GM23338 (cell line): ENCODE measurements around the gene BRAF. TPM values are rescaled to one million over a fixed set of nuclear protein-coding genes. Genes with fewer than 3 reads are reported as not detected.

Source experiments
- ATAC-seq: fragments of 200-7000 bp; cut with Tn5 transposase; 3 replicates; pipeline ENCODE4 v1.9.1; 2020
- DNase-seq: peaks from one replicate; pipeline ENCODE4 v3.0.0-alpha.2; 2015; ENCODE audit warnings: low spot score
- H2AFZ ChIP-seq: fragments of 200-600 bp; sonication (generic); 2 replicates; pipeline ENCODE4 v1.8.0; 2016; ENCODE audit warnings: antibody characterized with exemption, mild to moderate bottlenecking, moderate library complexity
- H3F3A ChIP-seq: fragments of 200-600 bp; sonication (generic); replicated peaks from 2 replicates; pipeline ENCODE4 v1.8.0; 2017; ENCODE audit warnings: antibody characterized with exemption, mixed run types, low read depth
- H3K27ac ChIP-seq: fragments of 200-600 bp; sonication (generic); 2 replicates; pipeline ENCODE4 v1.6.1; 2016; ENCODE audit warnings: low read depth
- H3K27me3 ChIP-seq: fragments of 200-600 bp; sonication (generic); 2 replicates; pipeline ENCODE4 v1.8.0; 2016; ENCODE audit warnings: mild to moderate bottlenecking, mixed run types, moderate library complexity; ENCODE audit not compliant: insufficient read depth
- H3K36me3 ChIP-seq: fragments of 200-600 bp; sonication (generic); 2 replicates; pipeline ENCODE4 v1.8.0; 2016; ENCODE audit warnings: mild to moderate bottlenecking; ENCODE audit not compliant: insufficient read depth
- H3K4me1 ChIP-seq: fragments of 200-600 bp; sonication (generic); 2 replicates; pipeline ENCODE4 v1.8.0; 2016; ENCODE audit warnings: mild to moderate bottlenecking, moderate library complexity; ENCODE audit not compliant: insufficient read depth
- H3K4me2 ChIP-seq: fragments of 200-600 bp; sonication (generic); 2 replicates; pipeline ENCODE4 v1.7.1; 2017; ENCODE audit warnings: mixed run types
- H3K4me3 ChIP-seq: fragments of 200-600 bp; sonication (generic); 2 replicates; pipeline ENCODE4 v1.6.1; 2016; ENCODE audit warnings: mixed run types
- H3K79me2 ChIP-seq: fragments of 200-600 bp; sonication (generic); replicated peaks from 2 replicates; pipeline ENCODE4 v1.8.0; 2017; ENCODE audit warnings: mild to moderate bottlenecking; ENCODE audit not compliant: insufficient read depth
- H3K9me2 ChIP-seq: fragments of 200-600 bp; sonication (generic); 2 replicates; pipeline ENCODE4 v1.8.0; 2017; ENCODE audit not compliant: insufficient read depth
- H4K20me1 ChIP-seq: fragments of 200-600 bp; sonication (generic); replicated peaks from 2 replicates; pipeline ENCODE4 v1.8.0; 2017; ENCODE audit warnings: mild to moderate bottlenecking; ENCODE audit not compliant: insufficient read depth
- H3K27ac Mint-ChIP-seq: 2 replicates; pipeline ENCODE4 v1.8.0; 2020; ENCODE audit warnings: inconsistent platforms, mild to moderate bottlenecking, moderate library complexity, mixed read lengths
- H3K27me3 Mint-ChIP-seq: 3 replicates; pipeline ENCODE4 v1.8.0; 2022; ENCODE audit warnings: low read depth, mild to moderate bottlenecking, moderate library complexity, mixed read lengths, inconsistent platforms; ENCODE audit not compliant: insufficient read depth, poor library complexity
- H3K36me3 Mint-ChIP-seq: 3 replicates; pipeline ENCODE4 v1.8.0; 2021; ENCODE audit warnings: low read depth, mild to moderate bottlenecking, inconsistent platforms, moderate library complexity, mixed read lengths
- H3K4me1 Mint-ChIP-seq: 3 replicates; pipeline ENCODE4 v1.8.0; 2020; ENCODE audit warnings: mild to moderate bottlenecking, inconsistent platforms, mixed read lengths
- H3K4me3 Mint-ChIP-seq: 3 replicates; pipeline ENCODE4 v1.8.0; 2021; ENCODE audit warnings: moderate library complexity, mild to moderate bottlenecking, inconsistent platforms, mixed read lengths
- H3K9me3 Mint-ChIP-seq: 3 replicates; pipeline ENCODE4 v1.8.0; 2020; ENCODE audit warnings: moderate library complexity, mild to moderate bottlenecking, inconsistent platforms, mixed read lengths
- CTCF ChIP-seq, 2 experiments: fragments of 200-600 bp in 1 of 2; sonication (generic) in 1 of 2; conservative IDR thresholded peaks; 2 replicates each; pipeline versions ENCODE4 v1.5.1 to v1.6.1; 2016 to 2017; ENCODE audit warnings: antibody characterized with exemption in 2 of 2, low read depth in 2 of 2, mild to moderate bottlenecking in 2 of 2, moderate library complexity in 1 of 2
- ETS1 ChIP-seq: IDR thresholded peaks from 2 replicates; pipeline ENCODE4 v1.6.1; 2016; ENCODE audit warnings: antibody characterized with exemption
- NANOG ChIP-seq: IDR thresholded peaks from 2 replicates; pipeline ENCODE4 v1.6.1; 2016; ENCODE audit warnings: antibody characterized with exemption, borderline replicate concordance
- POLR2AphosphoS5 ChIP-seq: IDR thresholded peaks from 2 replicates; pipeline ENCODE4 v1.6.1; 2016; ENCODE audit warnings: antibody characterized with exemption, low read depth
- STAT1 ChIP-seq: IDR thresholded peaks from one replicate; pipeline ENCODE4 v1.6.1; 2016; ENCODE audit warnings: antibody characterized with exemption; ENCODE audit not compliant: unreplicated experiment
- polyA plus RNA-seq: library from polyadenylated mRNA; unstranded; fragments of >200 nt; fragmentation: Nextera tagmentation; extraction: Ambion mirVana; gene quantifications from 2 replicates; pipeline ENCODE4 v1.2.1, GENCODE V29; 2016
- total RNA-seq: library from RNA; depleted of rRNA; stranded (reverse); fragments of >200 nt; shearing (Covaris generic); gene quantifications from 2 replicates; pipeline ENCODE4 v1.2.3, GENCODE V29; 2014
- TF ChIP-seq, protein P1 (sequence below): fragments of 250-450 bp; sonication (Bioruptor Pico); IDR thresholded peaks from 2 replicates; pipeline ENCODE4 v1.5.0; 2020; ENCODE audit warnings: mild to moderate bottlenecking, moderate library complexity
- TF ChIP-seq, protein P2 (sequence below): IDR thresholded peaks from one replicate; pipeline ENCODE4 v1.6.1; 2018; ENCODE audit warnings: antibody characterized with exemption; ENCODE audit not compliant: unreplicated experiment

BRAF gene
- total and polyA plus RNA-seq, 2 experiments from 2014 or later = 14.6 to 36.8 TPM

DNA sequence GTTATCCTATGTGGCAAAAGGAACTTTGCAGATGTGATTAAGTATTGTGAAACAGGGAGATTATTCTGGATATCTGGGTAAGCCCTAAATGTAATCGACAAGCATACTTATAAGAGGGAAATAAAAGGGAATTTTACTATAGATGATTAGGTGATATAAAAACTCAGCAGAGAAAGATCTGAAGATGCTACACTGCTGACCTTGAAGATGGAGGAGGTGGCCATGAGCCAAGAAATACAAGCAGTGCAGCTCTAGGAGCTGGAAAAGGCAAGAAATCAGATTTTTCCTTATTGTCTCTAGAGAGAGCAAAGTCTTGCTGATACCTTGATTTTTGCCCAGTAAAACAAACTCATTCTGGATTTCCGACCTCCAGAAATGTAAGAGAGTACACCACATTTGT lies 67.7 kb downstream of the BRAF start (continued):
- TF ChIP-seq, protein P1, sequence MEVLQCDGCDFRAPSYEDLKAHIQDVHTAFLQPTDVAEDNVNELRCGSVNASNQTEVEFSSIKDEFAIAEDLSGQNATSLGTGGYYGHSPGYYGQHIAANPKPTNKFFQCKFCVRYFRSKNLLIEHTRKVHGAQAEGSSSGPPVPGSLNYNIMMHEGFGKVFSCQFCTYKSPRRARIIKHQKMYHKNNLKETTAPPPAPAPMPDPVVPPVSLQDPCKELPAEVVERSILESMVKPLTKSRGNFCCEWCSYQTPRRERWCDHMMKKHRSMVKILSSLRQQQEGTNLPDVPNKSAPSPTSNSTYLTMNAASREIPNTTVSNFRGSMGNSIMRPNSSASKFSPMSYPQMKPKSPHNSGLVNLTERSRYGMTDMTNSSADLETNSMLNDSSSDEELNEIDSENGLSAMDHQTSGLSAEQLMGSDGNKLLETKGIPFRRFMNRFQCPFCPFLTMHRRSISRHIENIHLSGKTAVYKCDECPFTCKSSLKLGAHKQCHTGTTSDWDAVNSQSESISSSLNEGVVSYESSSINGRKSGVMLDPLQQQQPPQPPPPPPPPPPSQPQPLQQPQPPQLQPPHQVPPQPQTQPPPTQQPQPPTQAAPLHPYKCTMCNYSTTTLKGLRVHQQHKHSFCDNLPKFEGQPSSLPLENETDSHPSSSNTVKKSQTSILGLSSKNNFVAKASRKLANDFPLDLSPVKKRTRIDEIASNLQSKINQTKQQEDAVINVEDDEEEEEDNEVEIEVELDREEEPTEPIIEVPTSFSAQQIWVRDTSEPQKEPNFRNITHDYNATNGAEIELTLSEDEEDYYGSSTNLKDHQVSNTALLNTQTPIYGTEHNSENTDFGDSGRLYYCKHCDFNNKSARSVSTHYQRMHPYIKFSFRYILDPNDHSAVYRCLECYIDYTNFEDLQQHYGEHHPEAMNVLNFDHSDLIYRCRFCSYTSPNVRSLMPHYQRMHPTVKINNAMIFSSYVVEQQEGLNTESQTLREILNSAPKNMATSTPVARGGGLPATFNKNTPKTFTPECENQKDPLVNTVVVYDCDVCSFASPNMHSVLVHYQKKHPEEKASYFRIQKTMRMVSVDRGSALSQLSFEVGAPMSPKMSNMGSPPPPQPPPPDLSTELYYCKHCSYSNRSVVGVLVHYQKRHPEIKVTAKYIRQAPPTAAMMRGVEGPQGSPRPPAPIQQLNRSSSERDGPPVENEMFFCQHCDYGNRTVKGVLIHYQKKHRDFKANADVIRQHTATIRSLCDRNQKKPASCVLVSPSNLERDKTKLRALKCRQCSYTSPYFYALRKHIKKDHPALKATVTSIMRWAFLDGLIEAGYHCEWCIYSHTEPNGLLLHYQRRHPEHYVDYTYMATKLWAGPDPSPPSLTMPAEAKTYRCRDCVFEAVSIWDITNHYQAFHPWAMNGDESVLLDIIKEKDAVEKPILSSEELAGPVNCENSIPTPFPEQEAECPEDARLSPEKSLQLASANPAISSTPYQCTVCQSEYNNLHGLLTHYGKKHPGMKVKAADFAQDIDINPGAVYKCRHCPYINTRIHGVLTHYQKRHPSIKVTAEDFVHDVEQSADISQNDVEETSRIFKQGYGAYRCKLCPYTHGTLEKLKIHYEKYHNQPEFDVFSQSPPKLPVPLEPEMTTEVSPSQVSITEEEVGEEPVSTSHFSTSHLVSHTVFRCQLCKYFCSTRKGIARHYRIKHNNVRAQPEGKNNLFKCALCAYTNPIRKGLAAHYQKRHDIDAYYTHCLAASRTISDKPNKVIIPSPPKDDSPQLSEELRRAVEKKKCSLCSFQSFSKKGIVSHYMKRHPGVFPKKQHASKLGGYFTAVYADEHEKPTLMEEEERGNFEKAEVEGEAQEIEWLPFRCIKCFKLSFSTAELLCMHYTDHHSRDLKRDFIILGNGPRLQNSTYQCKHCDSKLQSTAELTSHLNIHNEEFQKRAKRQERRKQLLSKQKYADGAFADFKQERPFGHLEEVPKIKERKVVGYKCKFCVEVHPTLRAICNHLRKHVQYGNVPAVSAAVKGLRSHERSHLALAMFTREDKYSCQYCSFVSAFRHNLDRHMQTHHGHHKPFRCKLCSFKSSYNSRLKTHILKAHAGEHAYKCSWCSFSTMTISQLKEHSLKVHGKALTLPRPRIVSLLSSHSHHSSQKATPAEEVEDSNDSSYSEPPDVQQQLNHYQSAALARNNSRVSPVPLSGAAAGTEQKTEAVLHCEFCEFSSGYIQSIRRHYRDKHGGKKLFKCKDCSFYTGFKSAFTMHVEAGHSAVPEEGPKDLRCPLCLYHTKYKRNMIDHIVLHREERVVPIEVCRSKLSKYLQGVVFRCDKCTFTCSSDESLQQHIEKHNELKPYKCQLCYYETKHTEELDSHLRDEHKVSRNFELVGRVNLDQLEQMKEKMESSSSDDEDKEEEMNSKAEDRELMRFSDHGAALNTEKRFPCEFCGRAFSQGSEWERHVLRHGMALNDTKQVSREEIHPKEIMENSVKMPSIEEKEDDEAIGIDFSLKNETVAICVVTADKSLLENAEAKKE (CRISPR knock-in tag) = no peak
- no peak for TF ChIP-seq POLR2AphosphoS5

DNA sequence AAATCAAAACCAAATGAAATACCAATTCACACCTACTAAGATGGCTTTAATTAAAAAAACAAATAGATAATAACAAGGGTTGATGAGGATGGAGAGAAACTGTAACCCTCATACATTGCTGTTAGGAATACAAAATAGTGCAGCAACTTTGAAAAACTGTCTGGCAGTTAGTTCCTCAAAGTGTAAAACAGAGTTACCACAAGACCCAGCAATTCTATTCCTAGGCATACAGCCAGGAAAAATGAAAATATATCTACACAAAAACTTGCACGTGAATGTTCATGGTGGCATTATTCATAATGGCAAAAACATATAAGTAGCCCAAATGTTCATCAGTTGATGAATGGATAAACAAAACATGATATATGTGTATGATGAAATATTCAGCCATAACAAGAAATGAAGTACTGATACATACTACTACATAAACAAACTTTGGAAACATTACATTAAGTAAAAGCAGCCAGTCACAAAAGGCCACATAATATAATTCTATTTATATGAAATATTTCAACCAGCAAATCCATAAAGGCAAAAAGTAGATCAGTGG lies 83.5 kb downstream of the BRAF start:
- no peak overlapping the region for H3K4me3 Mint-ChIP-seq
- Histone ChIP-seq H3F3A (no peaks in the 10 kb centered on the region), H2AFZ (no peak overlapping the region), H3K27ac (no peak overlapping the region), H3K4me3 (no peak overlapping the region), H3K36me3 (peaks cover 3% of the 10 kb centered on the region; the same call in 1 of the 2 replicates), H3K9me2 (no peaks in the 10 kb centered on the region; the same call in 1 of the 2 replicates), H4K20me1 (no peaks in the 10 kb centered on the region; the same call in 1 of the 2 replicates), H3K27me3 (no peaks in the 10 kb centered on the region), H3K4me2 (no peak overlapping the region), H3K79me2 (peaks cover 3% of the 10 kb centered on the region), H3K4me1 (peaks cover 10% of the 10 kb centered on the region)
- peaks cover 10% of the 10 kb centered on the region; the same call in 2 of the 3 replicates for H3K36me3 Mint-ChIP-seq
- H3K27me3 Mint-ChIP-seq = no peaks in the 10 kb centered on the region
- H3K9me3 Mint-ChIP-seq = no peaks in the 10 kb centered on the region
- DNase-seq (no peak), ATAC-seq (no peak)
- no peak overlapping the region for H3K27ac Mint-ChIP-seq
- H3K4me1 Mint-ChIP-seq = no peaks in the 10 kb centered on the region
- no peak for TF ChIP-seq ETS1
- no peak for TF ChIP-seq NANOG
- TF ChIP-seq, protein P2, sequence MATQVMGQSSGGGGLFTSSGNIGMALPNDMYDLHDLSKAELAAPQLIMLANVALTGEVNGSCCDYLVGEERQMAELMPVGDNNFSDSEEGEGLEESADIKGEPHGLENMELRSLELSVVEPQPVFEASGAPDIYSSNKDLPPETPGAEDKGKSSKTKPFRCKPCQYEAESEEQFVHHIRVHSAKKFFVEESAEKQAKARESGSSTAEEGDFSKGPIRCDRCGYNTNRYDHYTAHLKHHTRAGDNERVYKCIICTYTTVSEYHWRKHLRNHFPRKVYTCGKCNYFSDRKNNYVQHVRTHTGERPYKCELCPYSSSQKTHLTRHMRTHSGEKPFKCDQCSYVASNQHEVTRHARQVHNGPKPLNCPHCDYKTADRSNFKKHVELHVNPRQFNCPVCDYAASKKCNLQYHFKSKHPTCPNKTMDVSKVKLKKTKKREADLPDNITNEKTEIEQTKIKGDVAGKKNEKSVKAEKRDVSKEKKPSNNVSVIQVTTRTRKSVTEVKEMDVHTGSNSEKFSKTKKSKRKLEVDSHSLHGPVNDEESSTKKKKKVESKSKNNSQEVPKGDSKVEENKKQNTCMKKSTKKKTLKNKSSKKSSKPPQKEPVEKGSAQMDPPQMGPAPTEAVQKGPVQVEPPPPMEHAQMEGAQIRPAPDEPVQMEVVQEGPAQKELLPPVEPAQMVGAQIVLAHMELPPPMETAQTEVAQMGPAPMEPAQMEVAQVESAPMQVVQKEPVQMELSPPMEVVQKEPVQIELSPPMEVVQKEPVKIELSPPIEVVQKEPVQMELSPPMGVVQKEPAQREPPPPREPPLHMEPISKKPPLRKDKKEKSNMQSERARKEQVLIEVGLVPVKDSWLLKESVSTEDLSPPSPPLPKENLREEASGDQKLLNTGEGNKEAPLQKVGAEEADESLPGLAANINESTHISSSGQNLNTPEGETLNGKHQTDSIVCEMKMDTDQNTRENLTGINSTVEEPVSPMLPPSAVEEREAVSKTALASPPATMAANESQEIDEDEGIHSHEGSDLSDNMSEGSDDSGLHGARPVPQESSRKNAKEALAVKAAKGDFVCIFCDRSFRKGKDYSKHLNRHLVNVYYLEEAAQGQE = no peak
- TF ChIP-seq CTCF (conservative IDR thresholded peaks at IDR 0.05; ENCODE audit: low read depth in 2 of 2) = no peak
- no peak for TF ChIP-seq STAT1
- TF ChIP-seq POLR2AphosphoS5 = no peak
